Measurements from ENCODE around the gene CYP2U1. TPM values are rescaled to one million over a fixed set of nuclear protein-coding genes. Genes with fewer than 3 reads are reported as not detected.
A peak's percentile ranks its signal among the peaks of the same experiment; 100 is the strongest.

Gene CYP2U1
- total and polyA plus RNA-seq, 2 of the 4 experiments (the other 2 are of a cell fraction), result 6.1 to 11.1 TPM

GRCh38 chr4:107996949-107997788, 65.8 kb downstream of the CYP2U1 start:
- Histone ChIP-seq H3K18ac (ENCODE audit: low read depth, low read length) (no peak overlapping the region), H2BK120ac (ENCODE audit: low read depth, low read length) (no peak overlapping the region), H2BK20ac (ENCODE audit: low read depth, low read length) (no peak overlapping the region), H3K23ac (ENCODE audit: low read depth, low read length) (no peak overlapping the region), H2AK9ac (replicated peaks; ENCODE audit: low read depth, low read length, poor library complexity) (no peak overlapping the region), H3K4me2 (ENCODE audit: low read depth, low read length) (peak overlapping the region; percentile 35; the same call in 1 of the 2 replicates), H2AFZ (replicated peaks; ENCODE audit: low read length, poor library complexity) (no peak overlapping the region), H4K8ac (ENCODE audit: low read depth in 2 of 2, low read length in 2 of 2) (no peak overlapping the region), H4K5ac (ENCODE audit: low read depth, low read length) (no peak overlapping the region), H3K9me3 (ENCODE audit: control insufficient read depth, insufficient read depth, low read length) (no peaks in the 10 kb centered on the region), H3K4me1 (ENCODE audit: control insufficient read depth, insufficient read depth, low read length) (peaks cover 8% of the 10 kb centered on the region), H3K14ac (replicated peaks; ENCODE audit: low read depth, low read length) (no peak overlapping the region), H3K9ac (ENCODE audit: low read depth, low read length) (no peak overlapping the region), H3K56ac (ENCODE audit: extremely low read depth, insufficient read depth, low read length) (no peak overlapping the region), H3K36me3 (ENCODE audit: control insufficient read depth, insufficient read depth, low read length) (no peaks in the 10 kb centered on the region), H3K4ac (ENCODE audit: low read depth, low read length) (no peak overlapping the region), H4K91ac (ENCODE audit: insufficient read depth, low read depth, low read length) (no peak overlapping the region), H4K20me1 (ENCODE audit: insufficient read depth, low read length) (peaks cover 14% of the 10 kb centered on the region; the same call in 1 of the 2 replicates), H3K79me1 (ENCODE audit: low read depth in 1 of 2, low read length in 2 of 2) (peaks cover 4 to 30% of the 10 kb centered on the region in 2 experiments; a peak in 3 of 4 replicates), H3K27me3 (ENCODE audit: control insufficient read depth, insufficient read depth, low read length) (no peaks in the 10 kb centered on the region), H3K27ac (ENCODE audit: insufficient read depth, low read length) (no peak overlapping the region), H3K4me3 (ENCODE audit: insufficient read depth, low read depth, low read length) (no peak overlapping the region), H3K9me1 (ENCODE audit: insufficient read depth, low read length) (peaks cover 19% of the 10 kb centered on the region), H2BK15ac (ENCODE audit: low read depth, low read length) (no peak overlapping the region), H2BK5ac (ENCODE audit: low read depth, low read length, poor library complexity, severe bottlenecking) (peak overlapping the region; percentile 52), H2AK5ac (ENCODE audit: low read depth, low read length) (0 out of 2 replicates have a peak overlapping the region, but pooled peaks have one; percentile 7)
- in situ Hi-C loops (cut with MboI; ENCODE audit: low sequenced_read_pairs) (no loop called here), dilution Hi-C loops (cut with HindIII; ENCODE audit: low sequenced_read_pairs, unreplicated experiment) (no loop called here), intact Hi-C loops (cut with micrococcal nuclease) (loop anchor here (10.0 kb wide), 1 partner anchor 242 kb away; no protein-coding TSS in a partner anchor)
- CTCF ChIA-PET, result no interaction called here
- TF ChIP-seq BHLHE40 (IDR thresholded peaks at IDR 0.05; ENCODE audit: low read depth, low read length) (peak; percentile 36; the same call in 1 of the 2 replicates), MAFK (IDR thresholded peaks at IDR 0.05; ENCODE audit: low read depth, low read length) (no peak)
- DNase-seq (peak; percentile 81), ATAC-seq (ENCODE audit: low read depth) (peak; percentile 84)
- POLR2A ChIA-PET (ENCODE audit: unreplicated experiment), result no interaction called here
- BruUV-seq (replicated peaks), result no TSS peak
- no CpG with 5 or more reads among the region's 5 CpGs for WGBS, 2 experiments (ENCODE audit: extremely low coverage in 2 of 2, insufficient read length in 1 of 2)
